Liver (tissue), 9 donors: ENCODE results near the gene UBXN11. TPM values are rescaled to one million over a fixed set of nuclear protein-coding genes. Genes with fewer than 3 reads are reported as not detected.

Experiments
- DNase-seq: peaks from one replicate; pipeline ENCODE4 v3.0.0-alpha.2; 2017; ENCODE audit warnings: low spot score
- H3K27ac ChIP-seq, 2 donors: one replicate each; pipeline ENCODE4 v1.7.0; 2013; ENCODE audit warnings: inconsistent platforms in 2 of 2, low read length in 2 of 2, control low read depth in 1 of 2, low read depth in 1 of 2, mild to moderate bottlenecking in 1 of 2
- H3K27me3 ChIP-seq, 4 donors: one replicate each; pipeline versions ENCODE4 v1.6.1 to v1.7.0; 2013; ENCODE audit warnings: low read length in 3 of 4, inconsistent platforms in 1 of 4, mild to moderate bottlenecking in 1 of 4, moderate library complexity in 1 of 4; ENCODE audit not compliant: control insufficient read depth in 4 of 4, insufficient read depth in 4 of 4
- H3K36me3 ChIP-seq, 4 donors: one replicate each; pipeline versions ENCODE4 v1.6.1 to v1.7.0; 2013; ENCODE audit warnings: low read length in 3 of 4, mild to moderate bottlenecking in 3 of 4, low read depth in 1 of 4, moderate library complexity in 1 of 4; ENCODE audit not compliant: control insufficient read depth in 4 of 4, insufficient read depth in 3 of 4
- H3K4me1 ChIP-seq, 4 donors: one replicate each; pipeline versions ENCODE4 v1.6.1 to v1.7.0; 2013; ENCODE audit warnings: low read length in 3 of 4, mild to moderate bottlenecking in 3 of 4, moderate library complexity in 1 of 4; ENCODE audit not compliant: control insufficient read depth in 4 of 4, insufficient read depth in 4 of 4
- H3K4me3 ChIP-seq, 3 donors: one replicate each; pipeline versions ENCODE4 v1.6.1 to v1.7.0; 2013; ENCODE audit warnings: low read length in 3 of 3, control low read depth in 1 of 3, low read depth in 1 of 3, mild to moderate bottlenecking in 1 of 3
- H3K9ac ChIP-seq, 2 donors: one replicate each; pipeline ENCODE4 v1.7.0; 2013; ENCODE audit warnings: low read length in 2 of 2, mild to moderate bottlenecking in 2 of 2, moderate library complexity in 2 of 2, control low read depth in 1 of 2, low read depth in 1 of 2
- H3K9me3 ChIP-seq, 4 donors: one replicate each; pipeline versions ENCODE4 v1.6.1 to v1.7.0; 2013; ENCODE audit warnings: low read length in 3 of 4; ENCODE audit not compliant: control insufficient read depth in 4 of 4
- ATF3 ChIP-seq: IDR thresholded peaks from 2 replicates; pipeline ENCODE4 v1.6.1; 2016; ENCODE audit warnings: antibody characterized with exemption
- EGR1 ChIP-seq, 2 donors: IDR thresholded peaks; 2 replicates each; pipeline ENCODE4 v1.6.1; 2016 to 2018; ENCODE audit warnings: antibody characterized with exemption in 2 of 2, low read depth in 2 of 2
- FOXA1 ChIP-seq: IDR thresholded peaks from 2 replicates; pipeline ENCODE4 v1.6.1; 2016; ENCODE audit warnings: antibody characterized with exemption
- FOXA2 ChIP-seq: IDR thresholded peaks from 2 replicates; pipeline ENCODE4 v1.6.1; 2016; ENCODE audit warnings: antibody characterized with exemption
- GABPA ChIP-seq, 2 donors: IDR thresholded peaks in 1 of 2; conservative IDR thresholded peaks in 1 of 2; 2 replicates each; pipeline ENCODE4 v1.6.1; 2016; ENCODE audit warnings: antibody characterized with exemption in 2 of 2, mild to moderate bottlenecking in 1 of 2, moderate library complexity in 1 of 2
- HNF4A ChIP-seq, 2 donors: conservative IDR thresholded peaks; 2 replicates each; pipeline ENCODE4 v1.6.1; 2016; ENCODE audit warnings: antibody characterized with exemption in 2 of 2, mild to moderate bottlenecking in 2 of 2
- HNF4G ChIP-seq: IDR thresholded peaks from 2 replicates; pipeline ENCODE4 v1.6.1; 2016; ENCODE audit warnings: antibody characterized with exemption
- JUND ChIP-seq, 2 donors: IDR thresholded peaks; 2 replicates each; pipeline ENCODE4 v1.6.1; 2016; ENCODE audit warnings: antibody characterized with exemption in 2 of 2
- NR2F2 ChIP-seq: IDR thresholded peaks from 2 replicates; pipeline ENCODE4 v1.6.1; 2016; ENCODE audit warnings: antibody characterized with exemption
- RAD21 ChIP-seq, 2 donors: IDR thresholded peaks; 2 replicates each; pipeline ENCODE4 v1.6.1; 2016; ENCODE audit warnings: antibody characterized with exemption in 2 of 2, mild to moderate bottlenecking in 2 of 2
- REST ChIP-seq: IDR thresholded peaks from 2 replicates; pipeline ENCODE4 v1.6.1; 2016; ENCODE audit warnings: antibody characterized with exemption, mild to moderate bottlenecking
- RXRA ChIP-seq, 2 donors: IDR thresholded peaks; 2 replicates each; pipeline ENCODE4 v1.6.1; 2017 to 2018; ENCODE audit warnings: antibody characterized with exemption in 2 of 2, mild to moderate bottlenecking in 1 of 2
- SP1 ChIP-seq: IDR thresholded peaks from 2 replicates; pipeline ENCODE4 v1.6.1; 2018; ENCODE audit warnings: antibody characterized with exemption, mild to moderate bottlenecking
- TAF1 ChIP-seq: conservative IDR thresholded peaks from 2 replicates; pipeline ENCODE4 v1.6.1; 2016; ENCODE audit warnings: antibody characterized with exemption, mild to moderate bottlenecking
- YY1 ChIP-seq: IDR thresholded peaks from 2 replicates; pipeline ENCODE4 v1.6.1; 2016; ENCODE audit warnings: antibody characterized with exemption, mild to moderate bottlenecking
- WGBS: extraction: QIAGEN DNeasy Blood & Tissue Kit; methylation state at CpG from one replicate; pipeline ENCODE4 v1.1.7; 2013; 5-methylcytosine and 5-hydroxymethylcytosine counted together
- polyA plus RNA-seq, 2 donors: library from polyadenylated mRNA; stranded (reverse) in 1 of 2; unstranded in 1 of 2; fragments of 200-250 nt in 1 of 2; fragments of >200 nt in 1 of 2; fragmentation: Nextera tagmentation in 1 of 2; extraction: Ambion mirVana in 1 of 2; gene quantifications; one replicate each; pipeline versions ENCODE4 v1.2.1 to v1.2.3, GENCODE V29; 2013 to 2015
- total RNA-seq, 2 donors: library from RNA; depleted of rRNA; stranded (reverse); fragments of >200 nt; gene quantifications; one replicate each; pipeline ENCODE4 v1.2.3, GENCODE V29; 2014
- TF ChIP-seq, protein P1 (sequence below): fragments of 150-350 bp; IDR thresholded peaks from 2 replicates; pipeline ENCODE4 v1.5.1; 2017; ENCODE audit warnings: improper control_type of control experiment, low read depth, low read length; ENCODE audit not compliant: missing input control
- TF ChIP-seq, protein P2 (sequence below): IDR thresholded peaks from 2 replicates; pipeline ENCODE4 v1.6.1; 2016; ENCODE audit warnings: antibody characterized with exemption
- donor health status: healthy.
- donor health status: healthy.
- donor health status: healthy.
- donor health status: healthy.
- donor health status: healthy.

The UBXN11 gene
- total and polyA plus RNA-seq, 4 donors, result 3.0 to 9.5 (median 7.3) TPM

DNA sequence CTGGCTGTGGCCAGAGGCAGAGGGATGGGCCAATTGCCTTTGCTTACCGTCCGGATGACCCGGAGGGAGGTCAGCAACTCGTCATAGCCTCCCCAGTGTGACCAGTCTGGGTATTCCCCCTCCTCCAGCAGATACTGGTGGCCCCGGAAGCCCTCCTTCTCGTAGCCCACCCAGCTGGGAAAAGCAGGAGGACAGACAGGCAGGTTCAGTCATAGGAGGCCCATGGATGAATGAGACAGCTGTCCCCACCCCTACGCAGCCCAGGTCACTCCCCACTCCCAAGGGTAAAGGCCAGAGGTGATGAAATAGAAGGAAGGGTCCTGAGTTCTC, 30.7 kb upstream of the UBXN11 start:
- Histone ChIP-seq H3K9me3 (no peaks in the 10 kb centered on the region), H3K4me3 (no peak overlapping the region), H3K27ac (no peak overlapping the region), H3K9ac (no peak overlapping the region), H3K36me3 (no peaks in the 10 kb centered on the region), H3K4me1 (peaks cover 2 to 8% (median 5%) of the 10 kb centered on the region in 4 donors), H3K27me3 (no peaks in the 10 kb centered on the region)
- WGBS, result 94% methylated on average over 7 of the region's 7 CpGs
- TF ChIP-seq FOXA2, result no peak
- no peak for TF ChIP-seq SP1
- TF ChIP-seq, protein P1, sequence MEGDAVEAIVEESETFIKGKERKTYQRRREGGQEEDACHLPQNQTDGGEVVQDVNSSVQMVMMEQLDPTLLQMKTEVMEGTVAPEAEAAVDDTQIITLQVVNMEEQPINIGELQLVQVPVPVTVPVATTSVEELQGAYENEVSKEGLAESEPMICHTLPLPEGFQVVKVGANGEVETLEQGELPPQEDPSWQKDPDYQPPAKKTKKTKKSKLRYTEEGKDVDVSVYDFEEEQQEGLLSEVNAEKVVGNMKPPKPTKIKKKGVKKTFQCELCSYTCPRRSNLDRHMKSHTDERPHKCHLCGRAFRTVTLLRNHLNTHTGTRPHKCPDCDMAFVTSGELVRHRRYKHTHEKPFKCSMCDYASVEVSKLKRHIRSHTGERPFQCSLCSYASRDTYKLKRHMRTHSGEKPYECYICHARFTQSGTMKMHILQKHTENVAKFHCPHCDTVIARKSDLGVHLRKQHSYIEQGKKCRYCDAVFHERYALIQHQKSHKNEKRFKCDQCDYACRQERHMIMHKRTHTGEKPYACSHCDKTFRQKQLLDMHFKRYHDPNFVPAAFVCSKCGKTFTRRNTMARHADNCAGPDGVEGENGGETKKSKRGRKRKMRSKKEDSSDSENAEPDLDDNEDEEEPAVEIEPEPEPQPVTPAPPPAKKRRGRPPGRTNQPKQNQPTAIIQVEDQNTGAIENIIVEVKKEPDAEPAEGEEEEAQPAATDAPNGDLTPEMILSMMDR, result no peak
- no peak for TF ChIP-seq JUND (IDR thresholded peaks at IDR 0.05)
- no peak for TF ChIP-seq NR2F2
- no peak for TF ChIP-seq FOXA1
- TF ChIP-seq EGR1 (IDR thresholded peaks at IDR 0.05; ENCODE audit: low read depth in 2 of 2), result no peak
- no peak for TF ChIP-seq TAF1
- TF ChIP-seq, protein P2, sequence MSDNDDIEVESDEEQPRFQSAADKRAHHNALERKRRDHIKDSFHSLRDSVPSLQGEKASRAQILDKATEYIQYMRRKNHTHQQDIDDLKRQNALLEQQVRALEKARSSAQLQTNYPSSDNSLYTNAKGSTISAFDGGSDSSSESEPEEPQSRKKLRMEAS, result no peak
- no peak for TF ChIP-seq GABPA (IDR thresholded peaks at IDR 0.05 in 1 of 2, conservative IDR thresholded peaks at IDR 0.05 in 1 of 2)
- no peak for TF ChIP-seq YY1
- no peak for TF ChIP-seq RAD21 (IDR thresholded peaks at IDR 0.05)
- TF ChIP-seq REST, result no peak
- TF ChIP-seq HNF4A (conservative IDR thresholded peaks at IDR 0.05), result no peak
- no peak for TF ChIP-seq ATF3
- no peak for TF ChIP-seq HNF4G
- TF ChIP-seq RXRA (IDR thresholded peaks at IDR 0.05), result no peak
- DNase-seq, result no peak

DNA sequence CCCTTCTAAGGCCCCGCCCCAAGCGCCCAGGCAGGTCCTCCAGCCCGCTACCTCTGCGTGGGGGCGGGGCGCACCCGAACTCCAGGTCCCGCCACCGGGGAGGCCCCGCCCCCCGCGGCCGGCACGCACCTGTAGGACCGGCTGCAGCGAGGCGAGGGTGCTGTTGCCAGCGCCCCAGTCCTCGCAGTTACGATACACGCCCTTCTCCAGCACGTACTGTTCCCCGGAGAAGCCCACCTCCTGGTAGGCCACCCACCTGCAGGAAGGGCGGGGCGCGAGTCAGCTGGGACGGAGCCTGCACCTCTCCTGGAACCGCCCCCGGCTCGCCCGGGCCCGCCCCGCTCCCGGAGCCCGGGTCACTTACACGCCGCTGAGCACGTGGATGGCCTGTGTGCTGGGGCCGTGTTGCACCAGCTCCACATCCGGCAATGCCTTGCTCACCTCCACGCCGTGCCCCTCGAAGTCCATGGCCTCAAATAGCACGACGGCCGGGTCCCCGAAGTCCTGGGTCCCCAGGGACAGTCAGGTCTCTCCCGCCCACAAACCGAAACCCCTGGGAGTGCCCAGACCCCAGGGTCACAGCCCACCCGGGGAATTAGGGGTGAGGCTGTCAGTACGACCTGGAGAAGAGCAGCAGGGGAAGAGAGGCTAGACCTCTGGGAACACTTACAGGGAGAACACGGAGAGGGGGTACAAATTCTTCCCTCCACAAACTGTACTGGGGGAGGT, 30.2 kb upstream of the UBXN11 start:
- H3K4me3 ChIP-seq, result peak overlapping the region; percentile 32 to 55 (median 45)
- 15% methylated on average over 52 of the region's 52 CpGs for WGBS

More for the DNA sequence above, 30.2 kb upstream of the UBXN11 start:
- H3K36me3 ChIP-seq, result no peaks in the 10 kb centered on the region
- H3K9ac ChIP-seq, result no peak overlapping the region
- peak; percentile 92 for DNase-seq
- peaks cover 2 to 8% (median 5%) of the 10 kb centered on the region in 4 donors for H3K4me1 ChIP-seq
- H3K9me3 ChIP-seq, result no peaks in the 10 kb centered on the region
- TF ChIP-seq, protein P2, result no peak
- TF ChIP-seq SP1 (peak; percentile 26), HNF4A (conservative IDR thresholded peaks at IDR 0.05) (peak in 1 of 2 donors; percentile 6)
- no peaks in the 10 kb centered on the region for H3K27me3 ChIP-seq
- no peak overlapping the region for H3K27ac ChIP-seq
